ENCODE data around the gene ERAS.

GRCh38 chrX:48802905-48803200 is 23.5 kb upstream of the ERAS start:
- no peak for TF ChIP-seq POLR2A (IDR thresholded peaks at IDR 0.05)
- no peak for TF ChIP-seq CTCF (IDR thresholded peaks at IDR 0.05)
- TF ChIP-seq EP300 (IDR thresholded peaks at IDR 0.05): no peak
